Gastrocnemius medialis (tissue), 4 donors: ENCODE results near the gene VASN. TPM values are rescaled to one million over a fixed set of nuclear protein-coding genes. Genes with fewer than 3 reads are reported as not detected.
A peak's percentile ranks its signal among the peaks of the same experiment; 100 is the strongest.

ENCODE experiments used
- ATAC-seq, 2 donors: fragments of 150-250 bp; one replicate each; pipeline ENCODE4 v1.9.1; 2016
- DNase-seq, 2 donors: peaks; one replicate each; pipeline ENCODE4 v3.0.0-alpha.2; 2019
- H3K27ac ChIP-seq, 4 donors: fragments of 200-600 bp; sonication (generic); 1 replicate in 1 of 4; 2 replicates in 3 of 4; pipeline ENCODE4 v1.5.1; 2016 to 2018; ENCODE audit warnings: mild to moderate bottlenecking in 2 of 4, moderate library complexity in 1 of 4
- H3K27me3 ChIP-seq, 3 donors: fragments of 200-600 bp; sonication (generic) in 2 of 3; 1 replicate in 1 of 3; 2 replicates in 2 of 3; pipeline versions ENCODE4 v1.5.1 to v1.6.0; 2016 to 2019; ENCODE audit warnings: mild to moderate bottlenecking in 1 of 3, moderate library complexity in 1 of 3
- H3K36me3 ChIP-seq, 2 donors: fragments of 200-600 bp; sonication (generic) in 1 of 2; one replicate each; pipeline ENCODE4 v1.5.1; 2017 to 2018
- H3K4me1 ChIP-seq, 2 donors: fragments of 200-600 bp; sonication (generic) in 1 of 2; one replicate each; pipeline ENCODE4 v1.5.1; 2016 to 2017; ENCODE audit warnings: mild to moderate bottlenecking in 2 of 2
- H3K4me3 ChIP-seq, 4 donors: fragments of 200-600 bp; sonication (generic) in 3 of 4; 1 replicate in 1 of 4; 2 replicates in 3 of 4; pipeline ENCODE4 v1.5.1; 2016 to 2019; ENCODE audit warnings: mild to moderate bottlenecking in 2 of 4
- H3K9me3 ChIP-seq, 3 donors: fragments of 200-600 bp; sonication (generic) in 2 of 3; 1 replicate in 1 of 3; 2 replicates in 2 of 3; pipeline ENCODE4 v1.5.1; 2016 to 2019
- POLR2A ChIP-seq, 2 donors: fragments of 450-650 bp; IDR thresholded peaks; one replicate each; pipeline ENCODE4 v1.6.1; 2017; ENCODE audit warnings: antibody characterized with exemption in 2 of 2, mild to moderate bottlenecking in 2 of 2, moderate library complexity in 2 of 2
- in situ Hi-C, 4 donors: fragments of 200-750 bp; cut with MboI; loops; one replicate each; pipeline versions ENCODE4 v1.15.0 to v1.8.0; 2017; ENCODE audit warnings: low sequenced_read_pairs in 4 of 4
- intact Hi-C: fragments of 100-400 bp; cut with DNase I; formaldehyde crosslinking; loops from one replicate; pipeline ENCODE4 v1.15.1; 2023; ENCODE audit warnings: low total_unique reads
- total RNA-seq, 4 donors: library from RNA; depleted of rRNA; stranded (reverse); fragments of >200 nt; gene quantifications; one replicate each; pipeline versions ENCODE4 v1.1.0 to v1.2.3, GENCODE V29; 2016
- TF ChIP-seq, protein P1 (sequence below), 5 experiments: fragments of 450-650 bp in 3 of 5; fragments of 200-600 bp in 2 of 5; sonication (generic) in 2 of 5; IDR thresholded peaks in 4 of 5; conservative IDR thresholded peaks in 1 of 5; 1 replicate in 4 of 5; 2 replicates in 1 of 5; pipeline ENCODE4 v1.5.1; 2016 to 2019; ENCODE audit warnings: antibody characterized with exemption in 5 of 5, mild to moderate bottlenecking in 3 of 5, moderate library complexity in 3 of 5

VASN gene
- total RNA-seq, 4 donors from 2014 or later, result 2.4 to 12.8 (median 3.7) TPM

DNA sequence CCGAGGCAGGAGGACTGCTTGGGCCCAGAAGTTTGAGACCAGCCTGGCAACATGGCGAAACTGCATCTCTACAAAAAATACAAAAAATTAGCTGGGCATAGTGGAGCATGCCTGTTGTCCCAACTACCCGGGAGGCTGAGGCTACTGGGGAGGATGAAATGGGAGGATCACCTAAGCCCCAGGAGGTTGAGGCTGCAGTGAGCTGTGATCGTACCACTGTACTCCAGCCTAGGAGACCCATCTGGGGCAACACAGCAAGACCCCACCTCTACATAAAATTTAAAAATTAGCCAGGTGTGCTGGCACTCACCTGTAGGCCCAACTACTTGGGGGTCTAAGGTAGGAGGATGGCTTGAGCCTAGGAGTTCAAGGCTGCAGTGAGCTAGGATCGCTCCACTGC lies 22.3 kb upstream of the VASN start:
- peak overlapping the region in 2 of 4 donors; percentile 78 to 92 for H3K27ac ChIP-seq
- DNase-seq (no peak), ATAC-seq (no peak)
- H3K4me3 ChIP-seq, result no peak overlapping the region
- TF ChIP-seq, protein P1, sequence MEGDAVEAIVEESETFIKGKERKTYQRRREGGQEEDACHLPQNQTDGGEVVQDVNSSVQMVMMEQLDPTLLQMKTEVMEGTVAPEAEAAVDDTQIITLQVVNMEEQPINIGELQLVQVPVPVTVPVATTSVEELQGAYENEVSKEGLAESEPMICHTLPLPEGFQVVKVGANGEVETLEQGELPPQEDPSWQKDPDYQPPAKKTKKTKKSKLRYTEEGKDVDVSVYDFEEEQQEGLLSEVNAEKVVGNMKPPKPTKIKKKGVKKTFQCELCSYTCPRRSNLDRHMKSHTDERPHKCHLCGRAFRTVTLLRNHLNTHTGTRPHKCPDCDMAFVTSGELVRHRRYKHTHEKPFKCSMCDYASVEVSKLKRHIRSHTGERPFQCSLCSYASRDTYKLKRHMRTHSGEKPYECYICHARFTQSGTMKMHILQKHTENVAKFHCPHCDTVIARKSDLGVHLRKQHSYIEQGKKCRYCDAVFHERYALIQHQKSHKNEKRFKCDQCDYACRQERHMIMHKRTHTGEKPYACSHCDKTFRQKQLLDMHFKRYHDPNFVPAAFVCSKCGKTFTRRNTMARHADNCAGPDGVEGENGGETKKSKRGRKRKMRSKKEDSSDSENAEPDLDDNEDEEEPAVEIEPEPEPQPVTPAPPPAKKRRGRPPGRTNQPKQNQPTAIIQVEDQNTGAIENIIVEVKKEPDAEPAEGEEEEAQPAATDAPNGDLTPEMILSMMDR (IDR thresholded peaks at IDR 0.05 in 4 of 5, conservative IDR thresholded peaks at IDR 0.05 in 1 of 5), result no peak
- TF ChIP-seq POLR2A (IDR thresholded peaks at IDR 0.05), result no peak
- no peaks in the 10 kb centered on the region for H3K36me3 ChIP-seq
- no peaks in the 10 kb centered on the region for H3K27me3 ChIP-seq
- H3K9me3 ChIP-seq, result no peaks in the 10 kb centered on the region
- in situ Hi-C loops, result loop anchor here in 1 of 4 donors (25.0 kb wide), 1 partner anchor 162 kb away; no protein-coding TSS in a partner anchor
- H3K4me1 ChIP-seq, result peaks cover 43 to 52% of the 10 kb centered on the region in 2 donors
- intact Hi-C loops, result no loop called here

DNA sequence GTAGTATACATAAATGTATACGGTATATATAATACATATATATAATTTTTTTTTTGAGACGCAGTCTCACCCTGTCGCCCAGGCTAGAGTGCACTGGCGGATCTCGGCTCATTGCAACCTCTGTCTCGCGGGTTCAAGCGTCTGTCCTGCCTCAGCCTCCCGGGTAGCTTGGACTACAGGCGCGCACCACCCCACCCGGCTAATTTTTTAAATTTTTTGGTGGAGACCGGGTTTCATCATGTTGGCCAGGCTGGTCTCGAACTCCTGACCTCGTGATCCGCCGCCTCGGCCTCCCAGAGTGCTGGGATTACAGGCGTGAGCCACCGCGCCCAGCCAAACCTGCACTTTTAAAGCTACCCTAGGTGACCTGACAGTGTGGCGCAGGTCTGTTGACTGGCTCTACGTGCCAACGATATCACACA lies 21.3 kb upstream of the VASN start:
- Histone ChIP-seq H3K4me1 (peaks cover 37 to 48% of the 10 kb centered on the region in 2 donors), H3K9me3 (no peaks in the 10 kb centered on the region), H3K27ac (peak overlapping the region; percentile 85 to 97 (median 89)), H3K4me3 (peak overlapping the region; percentile 79 to 93 (median 86)), H3K27me3 (no peaks in the 10 kb centered on the region), H3K36me3 (no peaks in the 10 kb centered on the region)
- TF ChIP-seq, protein P1 (IDR thresholded peaks at IDR 0.05 in 4 of 5, conservative IDR thresholded peaks at IDR 0.05 in 1 of 5), result no peak
- TF ChIP-seq POLR2A (IDR thresholded peaks at IDR 0.05), result no peak
- intact Hi-C loops, result loop anchor here (2.0 to 5.0 kb wide), 2 partner anchors 20 to 67 kb away; partner anchors contain the start of genes CORO7 and VASN
- in situ Hi-C loops, result loop anchor here in 2 of 4 donors (10.0 kb wide), 1 partner anchor 64 kb away; the partner anchor contains the start of gene CORO7 (in 2 of the 2)
- ATAC-seq, result no peak
- no peak for DNase-seq

DNA sequence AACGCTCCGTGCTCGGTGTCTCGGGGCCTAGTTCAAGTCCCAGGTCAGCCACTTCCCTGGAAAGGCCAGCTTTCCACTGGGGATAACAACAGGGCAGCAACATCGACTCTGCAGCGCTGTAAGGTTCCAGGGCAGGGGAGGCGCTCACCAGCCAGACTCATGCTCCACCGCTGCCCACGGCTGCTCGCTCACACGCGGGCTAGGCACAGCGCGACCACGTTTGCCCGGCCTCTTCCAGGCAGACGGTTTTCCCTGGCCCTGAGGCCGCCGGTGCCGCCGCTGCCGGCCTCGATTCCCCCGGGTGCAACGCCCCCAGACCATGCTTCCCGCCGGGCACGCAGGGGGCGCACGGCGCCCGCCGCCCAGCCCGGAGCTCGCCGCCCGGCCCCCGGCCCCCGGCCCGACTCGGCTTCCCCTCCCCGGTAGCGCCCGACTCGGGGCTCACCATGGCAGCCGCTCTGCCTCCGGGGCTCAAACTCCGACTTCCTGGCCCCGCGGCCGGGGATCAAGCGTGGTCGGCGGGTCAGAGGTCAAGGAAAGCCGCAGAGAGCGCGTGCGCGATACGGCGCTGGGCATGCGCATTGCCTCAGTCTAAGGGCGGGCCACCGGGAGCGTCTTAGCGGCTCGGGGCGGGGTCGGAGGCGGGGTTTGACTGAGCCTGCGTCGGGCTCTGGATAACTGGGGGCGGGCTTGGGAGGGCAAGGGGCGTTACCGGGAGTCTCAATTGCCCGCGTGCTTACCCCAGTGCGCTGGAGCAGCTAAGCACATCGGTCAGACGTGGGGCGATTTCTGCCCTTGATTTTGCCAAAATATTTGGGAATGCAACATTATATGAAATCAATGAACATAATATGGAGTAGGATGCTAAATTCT lies 20.6 kb upstream of the VASN start, which contains the start of gene PAM16:
Gene PAM16, minus strand, starts transcription at position 535 of the 873 bp plus-strand sequence. Its CDS starts 87 bp downstream, at position 448.
- ATAC-seq (peak; percentile 85), DNase-seq (peak; percentile 92 to 93)
- TF ChIP-seq POLR2A (IDR thresholded peaks at IDR 0.05), result peak; percentile 66 to 81
- TF ChIP-seq, protein P1 (IDR thresholded peaks at IDR 0.05 in 4 of 5, conservative IDR thresholded peaks at IDR 0.05 in 1 of 5), result peak in 1 of 5 experiments; percentile 15
- H3K4me1 ChIP-seq, result peaks cover 30 to 41% of the 10 kb centered on the region in 2 donors
- in situ Hi-C loops (loop anchor here in 2 of 4 donors (10.0 kb wide), 1 partner anchor 64 kb away; the partner anchor contains the start of gene CORO7 (in 2 of the 2)), intact Hi-C loops (loop anchor here (2.0 to 5.0 kb wide), 2 partner anchors 20 to 66 kb away; partner anchors contain the start of genes CORO7 and VASN)
- peak within 1 kb of the TSS; percentile 79 to 93 (median 86) for H3K4me3 ChIP-seq
- H3K27me3 ChIP-seq, result no peaks in the 10 kb centered on the region
- no peaks in the 10 kb centered on the region for H3K9me3 ChIP-seq
- peak within 1 kb of the TSS; percentile 85 to 97 (median 89) for H3K27ac ChIP-seq
- H3K36me3 ChIP-seq, result no peaks in the 10 kb centered on the region

DNA sequence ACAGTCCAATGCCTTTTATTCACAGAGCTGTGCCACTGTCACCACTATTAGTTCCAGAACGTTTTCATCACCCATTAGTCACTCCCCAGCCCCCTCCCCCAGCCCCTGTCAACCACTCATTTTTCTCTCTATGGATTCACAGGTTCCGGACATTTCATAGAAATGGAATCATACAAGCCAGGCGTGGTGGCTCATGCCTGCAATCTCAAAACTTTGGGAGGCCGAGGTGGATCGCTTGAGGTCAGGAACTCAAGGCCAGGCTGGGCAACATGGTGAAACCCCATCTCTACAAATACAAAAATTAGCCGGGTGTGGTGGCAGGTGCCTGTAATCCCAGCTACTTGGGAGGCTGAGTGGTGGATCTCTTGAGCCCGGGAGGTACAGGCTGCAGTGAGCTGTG lies 19.8 kb upstream of the VASN start:
- Histone ChIP-seq H3K9me3 (no peaks in the 10 kb centered on the region), H3K4me3 (peak overlapping the region in 1 of 4 donors; percentile 79), H3K27me3 (no peaks in the 10 kb centered on the region), H3K36me3 (no peaks in the 10 kb centered on the region), H3K4me1 (peaks cover 27 to 33% of the 10 kb centered on the region in 2 donors), H3K27ac (peak overlapping the region in 3 of 4 donors; percentile 85 to 92 (median 86))
- TF ChIP-seq, protein P1 (IDR thresholded peaks at IDR 0.05 in 4 of 5, conservative IDR thresholded peaks at IDR 0.05 in 1 of 5), result no peak
- TF ChIP-seq POLR2A (IDR thresholded peaks at IDR 0.05), result no peak
- in situ Hi-C loops, result loop anchor here in 2 of 4 donors (10.0 kb wide), 1 partner anchor 63 kb away; the partner anchor contains the start of gene CORO7 (in 2 of the 2)
- no peak for DNase-seq
- no peak for ATAC-seq
- intact Hi-C loops, result loop anchor here (2.0 to 5.0 kb wide), 2 partner anchors 19 to 65 kb away; partner anchors contain the start of genes CORO7 and VASN
